ENCODE data around the gene NOMO2. TPM values are rescaled to one million over a fixed set of nuclear protein-coding genes. Genes with fewer than 3 reads are reported as not detected.

Gene NOMO2, protein sequence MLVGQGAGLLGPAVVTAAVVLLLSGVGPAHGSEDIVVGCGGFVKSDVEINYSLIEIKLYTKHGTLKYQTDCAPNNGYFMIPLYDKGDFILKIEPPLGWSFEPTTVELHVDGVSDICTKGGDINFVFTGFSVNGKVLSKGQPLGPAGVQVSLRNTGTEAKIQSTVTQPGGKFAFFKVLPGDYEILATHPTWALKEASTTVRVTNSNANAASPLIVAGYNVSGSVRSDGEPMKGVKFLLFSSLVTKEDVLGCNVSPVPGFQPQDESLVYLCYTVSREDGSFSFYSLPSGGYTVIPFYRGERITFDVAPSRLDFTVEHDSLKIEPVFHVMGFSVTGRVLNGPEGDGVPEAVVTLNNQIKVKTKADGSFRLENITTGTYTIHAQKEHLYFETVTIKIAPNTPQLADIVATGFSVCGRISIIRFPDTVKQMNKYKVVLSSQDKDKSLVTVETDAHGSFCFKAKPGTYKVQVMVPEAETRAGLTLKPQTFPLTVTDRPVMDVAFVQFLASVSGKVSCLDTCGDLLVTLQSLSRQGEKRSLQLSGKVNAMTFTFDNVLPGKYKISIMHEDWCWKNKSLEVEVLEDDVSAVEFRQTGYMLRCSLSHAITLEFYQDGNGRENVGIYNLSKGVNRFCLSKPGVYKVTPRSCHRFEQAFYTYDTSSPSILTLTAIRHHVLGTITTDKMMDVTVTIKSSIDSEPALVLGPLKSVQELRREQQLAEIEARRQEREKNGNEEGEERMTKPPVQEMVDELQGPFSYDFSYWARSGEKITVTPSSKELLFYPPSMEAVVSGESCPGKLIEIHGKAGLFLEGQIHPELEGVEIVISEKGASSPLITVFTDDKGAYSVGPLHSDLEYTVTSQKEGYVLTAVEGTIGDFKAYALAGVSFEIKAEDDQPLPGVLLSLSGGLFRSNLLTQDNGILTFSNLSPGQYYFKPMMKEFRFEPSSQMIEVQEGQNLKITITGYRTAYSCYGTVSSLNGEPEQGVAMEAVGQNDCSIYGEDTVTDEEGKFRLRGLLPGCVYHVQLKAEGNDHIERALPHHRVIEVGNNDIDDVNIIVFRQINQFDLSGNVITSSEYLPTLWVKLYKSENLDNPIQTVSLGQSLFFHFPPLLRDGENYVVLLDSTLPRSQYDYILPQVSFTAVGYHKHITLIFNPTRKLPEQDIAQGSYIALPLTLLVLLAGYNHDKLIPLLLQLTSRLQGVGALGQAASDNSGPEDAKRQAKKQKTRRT
- polyA plus RNA-seq = 500 and 595 TPM in 2 replicates

DNA sequence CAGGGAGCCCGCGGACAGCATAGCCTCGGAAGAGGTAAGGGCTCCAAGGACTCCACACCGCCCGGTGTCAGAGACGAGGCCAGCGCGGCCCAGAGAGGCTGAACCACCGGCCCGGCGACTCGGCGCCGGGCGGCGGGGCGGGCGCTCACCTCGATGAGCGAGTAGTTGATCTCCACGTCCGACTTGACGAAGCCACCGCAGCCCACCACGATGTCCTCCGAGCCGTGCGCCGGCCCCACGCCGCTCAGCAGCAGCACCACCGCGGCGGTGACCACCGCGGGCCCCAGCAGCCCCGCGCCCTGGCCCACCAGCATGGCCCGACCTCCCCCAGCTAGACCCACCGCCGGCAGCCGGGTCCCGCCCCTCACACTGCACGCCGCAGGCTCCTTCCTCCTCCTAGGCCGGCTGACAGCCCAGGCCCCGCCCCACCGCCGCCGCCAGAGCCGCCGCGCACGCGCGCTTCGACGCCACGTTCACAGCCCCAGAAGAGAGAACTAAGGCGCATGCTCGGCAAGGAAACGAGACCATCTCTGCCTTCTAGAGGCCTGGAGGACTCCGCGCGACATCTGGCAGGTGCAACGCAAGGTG lies at the start of gene NOMO2:
Gene NOMO2, minus strand, starts transcription at position 371 of the 588 bp plus-strand sequence. Its CDS starts 57 bp downstream, at position 314.

Other genes with a start within 250 kb of the NOMO2 start
- 1.6 TPM in 1 of 2 replicates, not detected in the other for gene NPIPA8, start 225.4 kb downstream of the NOMO2 start, polyA plus RNA-seq
- 425 and 514 TPM in 2 replicates for gene RPS15A, start 228.2 kb upstream of the NOMO2 start, polyA plus RNA-seq
- gene ARL6IP1, start 239.5 kb upstream of the NOMO2 start, polyA plus RNA-seq = 279 and 353 TPM in 2 replicates

Measured in Purkinje cell (primary cell).